HepG2 (cell line): ENCODE results near the gene SSU72.

Experiments
- PHF5A ChIP-seq: IDR thresholded peaks from one replicate; pipeline ENCODE4 v1.6.1; 2018; ENCODE audit warnings: low read depth, missing genetic modification reagents; ENCODE audit not compliant: unreplicated experiment
- SP1 ChIP-seq, 2 experiments: fragments of 450-650 bp in 1 of 2; sonication (generic) in 1 of 2; formaldehyde crosslinking in 1 of 2; IDR thresholded peaks; 2 replicates each; pipeline versions ENCODE4 v1.4.0 to v1.6.1; 2016 to 2020; ENCODE audit warnings: missing genetic modification reagents in 1 of 2
- ZNF224 ChIP-seq: sonication (generic); formaldehyde crosslinking; IDR thresholded peaks from 2 replicates; pipeline ENCODE4 v1.5.0; 2020; ENCODE audit warnings: mild to moderate bottlenecking, missing genetic modification reagents
- ZNF570 ChIP-seq: sonication (generic); formaldehyde crosslinking; IDR thresholded peaks from 2 replicates; pipeline ENCODE4 v1.4.0; 2020; ENCODE audit warnings: mild to moderate bottlenecking, missing genetic modification reagents, borderline replicate concordance

GRCh38 chr1:1606232-1606631 lies 31.6 kb upstream of the SSU72 start:
- no peak for TF ChIP-seq ZNF224 (CRISPR knock-in tag)
- no peak for TF ChIP-seq PHF5A (CRISPR knock-in tag)
- no peak for TF ChIP-seq ZNF570 (CRISPR knock-in tag)
- no peak for TF ChIP-seq SP1 (IDR thresholded peaks at IDR 0.05)
- TF ChIP-seq SP1 (CRISPR knock-in tag; IDR thresholded peaks at IDR 0.05) = no peak
